ENCODE data around the gene ARMC6.
A peak's percentile ranks its signal among the peaks of the same experiment; 100 is the strongest.

ARMC6 gene

GRCh38 chr19:19033426-19034203 is at the start of gene ARMC6, which contains the start of gene SUGP2:
Gene ARMC6 (plus strand): TSS chr19:19033603. CDS start chr19:19034210, 607 bp downstream.
Gene SUGP2 (minus strand): TSS chr19:19033517. CDS start chr19:19031071, 2,446 bp downstream.
- peak; percentile 87 to 89 for DNase-seq

- DNase-seq, result no peak
Observed at GRCh38 chr19:18984251-18984650, 49.2 kb upstream of the ARMC6 start.

GRCh38 chr19:18985257-18985656 is 48.1 kb upstream of the ARMC6 start:
- no peak for DNase-seq

DNA sequence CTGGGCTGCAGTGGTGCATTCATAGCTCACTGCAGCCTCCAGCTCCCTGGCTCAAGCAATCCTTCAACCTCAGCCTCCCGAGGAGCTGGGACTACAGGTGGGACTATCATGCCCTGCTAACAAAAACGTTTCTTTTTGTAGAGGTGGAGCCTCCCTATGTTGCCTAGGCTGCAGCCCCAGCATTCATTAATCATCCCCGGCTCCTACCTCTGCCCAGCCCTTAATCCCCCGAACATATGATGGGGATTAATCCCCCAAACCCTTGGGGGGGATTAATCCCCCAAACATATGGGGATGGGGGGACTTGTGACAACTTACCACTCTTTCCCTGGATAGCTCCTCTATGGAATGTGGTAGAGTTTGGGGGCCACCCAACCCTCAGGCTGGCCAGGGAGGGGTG is 45.9 kb upstream of the ARMC6 start:
- DNase-seq, result no peak

DNA sequence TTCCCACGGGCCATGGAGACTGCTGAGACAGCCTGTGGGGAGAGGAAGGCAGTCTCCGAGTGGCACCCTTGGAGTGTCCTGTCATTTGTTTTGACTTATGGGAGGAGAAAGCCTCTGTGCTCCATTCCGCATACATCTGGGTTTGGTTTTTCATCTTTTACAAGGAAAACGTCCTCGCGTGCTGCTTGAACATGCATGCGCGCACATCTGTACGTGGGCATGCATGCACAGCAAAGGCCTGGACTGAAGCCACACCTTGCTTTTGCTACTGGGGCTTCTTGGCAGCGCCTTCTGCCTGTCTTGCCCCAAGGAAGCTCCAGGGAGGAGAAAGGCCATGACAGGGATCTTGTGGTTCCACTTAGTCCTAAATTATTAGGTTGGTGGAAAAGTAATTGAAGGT is 44.1 kb upstream of the ARMC6 start:
- DNase-seq, result no peak

GRCh38 chr19:18990128-18990708 is 43.2 kb upstream of the ARMC6 start:
- no peak for DNase-seq

- DNase-seq, result no peak
Observed at GRCh38 chr19:18991006-18991405, 42.4 kb upstream of the ARMC6 start.

DNA sequence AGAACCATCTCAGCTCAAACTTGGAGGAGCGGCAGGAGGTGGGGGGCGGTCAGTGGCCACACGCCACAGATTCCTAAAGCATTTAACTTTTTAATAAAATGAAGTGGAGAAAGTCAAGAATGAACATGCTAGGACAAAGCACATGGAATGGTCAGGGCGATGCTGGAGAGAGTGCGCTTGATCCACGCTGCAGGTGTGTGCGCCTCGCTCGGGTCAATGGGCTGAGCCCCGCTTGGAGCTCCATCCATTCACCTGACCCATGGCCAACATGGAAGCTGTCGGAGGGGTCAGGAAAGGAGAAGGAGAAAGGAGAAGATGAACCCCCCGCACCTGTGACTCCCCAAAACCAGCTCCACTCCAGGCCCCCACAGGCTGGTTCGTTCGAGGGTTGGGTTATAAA is 41.9 kb upstream of the ARMC6 start:
- no peak for DNase-seq

GRCh38 chr19:18992696-18993095 is 40.7 kb upstream of the ARMC6 start:
- no peak for DNase-seq

- no peak for DNase-seq
Observed at GRCh38 chr19:18993115-18993514, 40.3 kb upstream of the ARMC6 start.

GRCh38 chr19:18995804-18996241 is 37.6 kb upstream of the ARMC6 start:
- no peak for DNase-seq

GRCh38 chr19:18996351-18996750 is 37.1 kb upstream of the ARMC6 start:
- DNase-seq, result no peak

- no peak for DNase-seq
Observed at GRCh38 chr19:18996796-18997394, 36.5 kb upstream of the ARMC6 start.

GRCh38 chr19:18998276-18998675 is 35.1 kb upstream of the ARMC6 start:
- no peak for DNase-seq

DNA sequence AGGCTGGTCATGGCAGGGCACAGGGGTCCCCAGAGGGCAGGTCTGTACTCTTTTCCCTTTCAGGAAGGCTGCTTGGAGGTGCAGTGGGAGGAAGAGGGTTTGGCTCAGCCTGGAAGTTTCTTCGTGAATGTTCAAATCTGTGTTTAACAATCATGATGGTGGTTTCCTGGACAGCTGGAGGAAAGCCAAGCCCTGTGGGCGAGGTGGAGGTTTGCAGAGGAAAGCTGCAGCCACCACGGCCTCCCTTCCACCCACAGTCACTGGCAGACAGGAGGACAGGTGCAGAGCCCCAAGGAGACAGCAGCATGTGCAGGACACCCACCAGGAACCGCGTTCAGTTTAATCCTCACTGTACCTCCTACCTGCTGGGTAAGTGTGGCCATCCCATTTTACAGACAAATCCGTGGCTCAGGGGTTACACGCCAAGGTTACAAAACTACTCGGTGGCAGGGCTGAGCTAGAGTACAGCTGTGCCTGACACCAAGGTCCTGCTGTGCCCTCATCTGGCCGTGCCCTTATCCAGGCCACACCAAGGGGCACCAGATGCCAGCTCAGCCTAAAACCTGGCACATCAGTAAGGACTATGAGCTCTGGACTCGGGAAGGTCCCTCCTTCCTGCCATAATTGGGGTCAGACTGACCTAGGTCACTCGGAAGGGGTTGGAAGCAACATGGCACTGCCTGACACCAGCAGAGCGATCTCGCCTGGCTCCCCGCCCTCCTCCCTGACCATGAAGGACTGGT is 34.2 kb upstream of the ARMC6 start:
- no peak for DNase-seq

DNA sequence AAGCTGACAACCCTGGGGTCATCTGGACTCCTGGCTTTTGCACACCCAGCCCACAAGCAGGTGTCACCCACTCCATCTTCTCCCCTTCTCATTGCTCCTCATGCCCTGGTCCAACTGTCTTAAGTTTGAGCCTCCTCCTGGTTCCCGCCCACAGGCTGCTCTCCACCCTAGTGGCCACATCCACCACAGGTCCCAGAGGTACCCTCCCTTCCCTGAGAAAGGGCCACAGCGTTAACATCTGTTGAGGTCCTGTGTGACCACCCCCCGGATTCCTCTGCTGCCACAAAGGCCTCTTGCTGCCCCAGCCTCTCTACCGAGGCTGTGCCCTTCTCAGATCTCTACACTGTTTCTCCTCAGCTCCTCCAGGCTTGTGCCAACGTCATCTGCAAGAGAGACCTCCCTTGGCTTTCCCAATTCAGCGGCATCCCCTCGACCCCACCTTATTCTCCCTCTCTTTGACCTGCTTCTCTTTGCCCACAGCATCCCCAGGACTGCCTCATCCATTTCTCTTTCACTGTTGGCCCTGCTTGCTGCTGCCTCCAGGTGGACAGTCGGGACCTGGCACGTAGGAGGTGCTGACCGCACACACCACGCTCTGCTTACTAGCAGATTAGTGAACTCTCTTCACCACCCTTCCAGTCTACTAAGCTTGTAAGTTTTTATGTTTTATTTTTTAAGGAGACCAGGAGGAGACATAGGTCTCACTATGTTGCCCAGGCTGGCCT is 33.3 kb upstream of the ARMC6 start:
- DNase-seq, result no peak

- DNase-seq, result no peak
Observed at GRCh38 chr19:19004144-19004543, 29.3 kb upstream of the ARMC6 start.

DNA sequence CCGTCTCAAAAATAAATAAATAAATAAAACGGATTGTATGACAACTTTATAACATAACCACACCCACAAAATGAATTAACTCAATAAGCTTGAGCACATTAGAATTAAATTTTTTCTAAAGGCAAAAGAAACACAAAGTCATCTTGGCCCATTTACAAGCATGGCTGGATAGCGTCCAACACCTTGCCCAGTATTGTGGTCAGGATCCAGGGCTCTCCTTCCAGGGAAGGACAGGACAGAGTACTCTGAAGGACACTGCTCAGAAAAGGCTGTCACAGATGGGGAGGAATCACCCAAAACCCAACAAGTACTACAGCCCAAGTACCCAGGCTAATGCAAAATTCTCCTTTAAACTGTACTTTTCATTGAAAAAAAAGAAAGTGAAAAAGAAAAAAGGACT is 27.2 kb upstream of the ARMC6 start:
- DNase-seq, result no peak

GRCh38 chr19:19009951-19010350 is 23.5 kb upstream of the ARMC6 start:
- no peak for DNase-seq

- DNase-seq, result no peak
Observed at GRCh38 chr19:19010551-19010950, 22.9 kb upstream of the ARMC6 start.

- DNase-seq, result no peak
Observed at GRCh38 chr19:19021115-19021514, 12.3 kb upstream of the ARMC6 start.

- DNase-seq, result no peak
Observed at GRCh38 chr19:19022380-19022961, 10.9 kb upstream of the ARMC6 start.
